Skeletal muscle cell (primary cell): ENCODE data around the gene NUDT3.
"Not testable (repeated sequence)": the region's sequence is repeated elsewhere in the genome, so short reads cannot be mapped to it uniquely, and the experiment has no call there.

Source experiments
- DNase-seq: peaks from one replicate; pipeline ENCODE4 v3.0.0-alpha.2; 2010; ENCODE audit warnings: low read depth
- H3K4me3 ChIP-seq: 2 replicates; pipeline ENCODE4 v1.5.1; 2011; ENCODE audit warnings: low read depth, mild to moderate bottlenecking, control low read depth, low read length, moderate library complexity

Gene NUDT3

DNA sequence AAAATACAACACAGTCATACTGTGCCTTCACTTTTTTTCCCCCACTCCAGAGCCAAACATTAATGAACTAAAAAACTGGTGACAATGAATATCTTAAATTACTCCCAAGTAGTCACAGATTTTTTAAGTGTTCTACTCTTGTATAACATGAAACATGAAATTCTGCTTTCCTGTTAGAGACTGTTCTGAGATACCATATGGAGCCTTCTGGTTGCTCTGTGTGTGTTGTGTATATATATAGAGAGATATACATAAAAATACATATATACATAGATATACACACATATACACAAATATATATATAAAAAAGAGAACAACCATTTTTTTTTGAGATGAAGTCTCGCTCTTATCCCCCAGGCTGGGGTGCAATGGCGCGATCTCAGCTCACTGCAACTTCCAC, 63.5 kb downstream of the NUDT3 start:
- no peak for DNase-seq

DNA sequence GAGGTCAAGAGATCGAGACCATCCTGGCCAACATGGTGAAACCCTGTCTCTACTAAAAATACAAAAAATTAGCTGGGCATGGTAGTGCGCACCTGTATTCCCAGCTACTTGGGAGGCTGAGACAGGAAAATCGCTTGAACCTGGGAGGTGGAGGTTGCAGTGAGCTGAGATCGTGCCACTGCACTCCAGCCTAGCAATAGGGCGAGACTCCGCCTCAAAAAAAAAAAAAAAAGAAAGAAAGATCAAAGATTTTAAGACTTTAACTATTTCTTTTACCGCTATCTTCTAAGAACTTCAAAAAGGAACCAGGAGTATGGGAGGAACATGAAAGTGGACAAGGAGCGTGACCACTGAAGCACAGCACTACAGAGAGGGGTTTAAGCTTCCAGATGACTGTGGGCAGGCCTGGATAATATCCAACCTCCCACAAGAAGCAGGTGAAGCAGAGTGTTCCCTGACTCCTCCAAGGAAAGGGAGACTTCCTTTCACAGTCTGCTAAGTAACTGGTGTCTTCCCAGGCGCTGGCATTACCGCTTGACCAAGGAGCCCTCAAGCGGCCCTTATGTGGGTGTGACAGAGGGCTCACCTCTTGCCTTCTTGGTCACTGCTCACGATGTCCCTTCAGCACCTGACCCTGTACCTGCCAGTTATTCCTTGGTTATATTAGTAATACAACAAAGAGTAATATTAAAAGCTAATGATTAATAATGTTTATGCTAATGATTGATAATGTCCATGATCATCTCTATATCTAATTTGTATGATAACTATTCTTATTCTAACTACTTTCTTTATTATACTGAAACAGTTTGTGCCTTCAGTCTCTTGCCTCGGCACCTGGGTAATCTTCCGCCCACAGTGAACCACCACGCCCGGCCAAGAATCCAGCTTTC, 64.9 kb downstream of the NUDT3 start:
- H3K4me3 ChIP-seq, DNase-seq: not testable (repeated sequence)

More for the DNA sequence above, 63.5 kb downstream of the NUDT3 start:
- H3K4me3 ChIP-seq = no peak overlapping the region

DNA sequence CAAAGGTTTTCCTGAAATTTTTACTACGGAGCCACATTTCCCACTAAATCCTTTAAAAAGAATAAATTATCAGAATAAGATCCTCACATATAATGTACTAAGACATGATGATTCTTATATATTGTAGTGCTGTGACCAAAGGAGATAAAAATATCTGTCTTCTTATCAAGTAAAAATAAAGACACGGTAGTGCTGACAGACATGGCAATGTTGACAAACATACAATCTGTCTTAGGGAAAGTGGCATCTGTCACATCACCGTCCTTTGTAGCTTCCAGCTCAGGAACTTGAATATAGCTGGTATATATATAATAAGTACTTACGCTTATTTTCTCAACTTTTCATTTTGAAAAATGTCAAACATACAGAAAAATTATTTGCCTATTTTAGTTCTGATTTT, 66.8 kb downstream of the NUDT3 start:
- DNase-seq = no peak
- no peak overlapping the region for H3K4me3 ChIP-seq

- no peak overlapping the region for H3K4me3 ChIP-seq
- peak; percentile 47 for DNase-seq
Observed at GRCh38 chr6:34324738-34325444, 67.6 kb downstream of the NUDT3 start.

DNA sequence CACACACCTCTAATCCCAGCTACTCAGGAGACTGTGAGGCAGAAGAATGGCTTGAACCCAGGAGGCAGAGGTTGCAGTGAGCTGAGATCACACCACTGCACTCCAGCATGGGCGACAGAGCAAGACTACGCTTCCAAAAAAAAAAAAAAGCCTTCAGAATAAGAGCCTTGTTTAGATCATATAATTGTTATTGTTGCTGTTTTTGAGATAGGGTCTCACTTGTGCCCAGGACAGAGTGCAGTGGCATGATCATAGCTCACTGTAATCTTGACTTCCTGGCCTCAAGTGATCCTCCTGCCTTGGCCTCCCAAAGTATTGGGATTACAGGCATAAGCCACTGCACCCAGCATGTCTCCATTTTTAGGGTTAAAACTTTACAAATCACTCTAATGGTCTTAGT, 68.2 kb downstream of the NUDT3 start:
- H3K4me3 ChIP-seq, DNase-seq: not testable (repeated sequence)

- H3K4me3 ChIP-seq = no peak overlapping the region
- no peak for DNase-seq
Observed at GRCh38 chr6:34323300-34323699, 69.2 kb downstream of the NUDT3 start.

GRCh38 chr6:34322732-34323131, 69.7 kb downstream of the NUDT3 start:
- H3K4me3 ChIP-seq = no peak overlapping the region
- DNase-seq = no peak

DNA sequence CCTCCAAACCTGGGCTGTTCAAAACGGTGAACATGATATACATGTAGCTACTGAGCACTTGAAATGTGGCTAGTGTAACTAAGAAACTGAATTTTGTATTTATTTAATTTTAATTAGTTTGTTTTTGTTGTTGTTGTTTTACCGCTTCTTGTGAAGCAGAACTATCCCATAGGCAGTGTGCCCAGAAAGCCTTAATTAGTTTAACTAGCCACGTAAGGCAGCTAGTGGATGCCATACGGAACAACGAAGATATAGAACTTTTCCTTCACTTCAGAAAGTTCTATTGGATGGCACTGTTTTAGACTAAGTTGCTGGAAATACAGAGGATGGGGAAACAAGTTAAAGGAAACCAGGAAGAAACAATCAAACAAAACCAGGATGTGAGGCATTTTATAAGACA, 70.6 kb downstream of the NUDT3 start:
- no peak for DNase-seq

GRCh38 chr6:34319471-34319885, 73.0 kb downstream of the NUDT3 start:
- no peak for DNase-seq
- no peak overlapping the region for H3K4me3 ChIP-seq

More for the DNA sequence above, 70.6 kb downstream of the NUDT3 start:
- H3K4me3 ChIP-seq = no peak overlapping the region

DNA sequence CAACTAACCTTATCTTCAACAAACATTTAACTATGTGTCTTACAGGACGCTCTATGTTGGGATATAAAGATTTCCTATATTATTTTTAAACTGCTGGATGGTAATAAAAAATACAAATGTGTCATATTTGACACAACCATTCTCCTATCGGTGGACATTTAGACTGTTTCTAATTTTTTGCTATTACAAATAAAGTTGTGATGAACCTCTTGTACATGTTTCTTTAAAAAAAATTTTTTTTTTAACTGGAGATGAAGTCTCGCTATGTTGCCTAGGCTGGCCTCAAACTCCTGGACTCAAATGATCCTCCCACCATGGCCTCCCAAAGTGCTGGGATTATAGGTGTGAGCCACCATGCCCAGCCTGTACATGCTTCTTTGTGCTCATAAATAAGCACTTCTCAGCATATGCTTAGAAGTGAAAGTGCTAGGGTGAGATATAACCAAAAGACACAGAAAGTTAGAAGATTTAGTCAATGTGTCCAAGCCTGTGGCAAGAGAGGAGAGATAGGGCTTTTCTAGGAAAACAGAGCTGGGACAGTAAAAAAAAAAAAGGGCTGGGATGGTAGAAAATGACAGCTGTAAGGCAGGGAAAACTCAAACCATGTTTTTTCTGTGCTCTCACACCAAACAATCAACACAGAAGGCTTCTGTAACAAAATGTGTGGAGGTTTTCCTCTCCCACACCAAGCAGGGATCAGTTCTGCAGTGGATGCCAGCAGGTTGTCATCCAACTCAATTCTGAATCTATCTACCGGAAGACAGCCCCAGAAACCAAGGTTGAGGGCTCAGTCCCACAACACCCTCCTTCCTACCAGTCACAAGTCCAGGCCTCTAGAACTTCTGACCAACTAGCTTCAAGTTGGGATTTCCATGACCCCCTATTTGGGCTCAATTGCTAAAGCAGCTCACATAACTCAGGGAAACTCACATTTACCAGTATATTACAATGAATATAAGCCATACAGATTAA, 73.7 kb downstream of the NUDT3 start:
- H3K4me3 ChIP-seq = no peak overlapping the region
- DNase-seq = no peak

DNA sequence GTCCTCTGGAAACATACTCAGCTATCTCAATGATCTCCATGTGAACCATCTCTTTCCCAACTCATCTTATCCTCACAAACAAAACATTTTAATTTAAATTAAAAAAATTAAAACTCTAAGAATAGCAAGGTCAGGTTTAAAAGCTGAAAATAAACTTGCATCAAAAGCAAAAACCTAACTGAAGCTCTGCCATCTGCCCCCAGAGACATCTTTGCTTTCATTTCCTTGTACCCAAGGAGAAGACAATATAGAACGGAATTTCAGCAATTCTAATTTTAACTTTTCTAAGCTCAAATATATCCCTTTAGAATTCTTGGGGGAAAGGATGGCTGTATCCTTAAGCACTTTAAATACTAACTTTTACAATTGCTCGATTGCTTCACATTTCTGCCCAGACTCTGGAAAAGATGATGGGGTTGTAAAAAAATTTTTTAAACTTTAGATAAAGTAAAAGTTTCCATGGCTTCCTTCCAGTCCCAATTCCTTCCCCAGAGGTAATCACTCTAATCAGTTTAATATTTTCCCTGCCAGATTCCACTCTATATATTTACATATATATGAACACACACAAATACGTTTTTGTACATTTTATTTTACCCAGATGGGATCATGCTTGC, 74.5 kb downstream of the NUDT3 start:
- DNase-seq = no peak
- H3K4me3 ChIP-seq = no peak overlapping the region

GRCh38 chr6:34317172-34317477, 75.3 kb downstream of the NUDT3 start:
- H3K4me3 ChIP-seq = no peak overlapping the region
- no peak for DNase-seq

DNA sequence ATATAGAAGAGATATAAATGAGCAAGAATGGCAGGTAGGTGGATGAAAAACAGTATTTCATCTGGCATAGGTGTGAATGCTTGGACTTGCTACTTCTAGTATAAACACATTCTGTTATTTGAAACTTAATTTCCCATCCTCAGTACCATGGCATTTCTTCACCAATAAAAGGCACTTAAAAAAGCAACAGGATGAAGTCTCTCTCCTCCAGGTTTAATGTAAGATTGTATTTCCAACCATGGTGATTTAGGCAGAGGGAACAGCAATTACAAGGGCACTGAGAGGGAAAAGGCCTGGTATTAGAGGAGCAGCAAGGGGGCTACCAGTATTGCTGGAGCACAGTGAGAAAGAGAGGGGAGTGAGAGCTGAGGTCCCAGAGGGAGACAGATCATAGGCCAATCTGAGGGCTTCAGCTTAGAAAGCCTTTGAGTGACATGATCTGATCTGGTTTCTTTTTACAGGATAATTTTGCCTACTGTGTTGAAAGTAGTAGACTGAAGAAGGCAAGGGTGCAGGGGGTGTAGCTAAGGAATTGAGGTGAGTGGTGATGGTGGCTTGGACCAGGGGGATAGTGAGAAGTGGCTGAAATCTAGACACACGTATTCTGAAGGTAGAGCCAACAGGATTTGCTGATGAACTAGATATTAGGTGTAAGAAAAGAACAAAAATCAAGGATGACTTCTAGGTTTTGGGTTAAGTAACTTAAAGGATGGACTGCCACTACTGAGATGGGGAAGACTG, 75.9 kb downstream of the NUDT3 start:
- no peak for DNase-seq
- no peak overlapping the region for H3K4me3 ChIP-seq

DNA sequence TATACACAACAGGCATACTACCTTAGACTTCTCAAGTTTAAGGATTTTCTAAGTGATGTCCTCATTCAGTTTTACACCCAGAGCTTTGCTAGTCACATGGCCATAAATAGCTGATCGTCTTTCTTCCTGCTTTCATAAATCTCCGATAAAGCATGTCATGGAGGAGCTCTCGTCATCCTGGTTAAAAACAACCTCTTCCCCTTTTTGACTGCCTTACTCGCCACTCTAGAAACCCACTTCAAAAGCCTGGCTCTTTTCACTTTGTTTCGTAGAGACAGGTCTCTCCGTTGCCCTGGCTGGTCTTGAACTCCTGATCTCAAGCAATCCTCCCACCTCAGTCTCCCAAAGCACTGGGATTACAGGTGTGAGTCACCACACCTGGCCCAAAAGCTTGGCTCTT, 76.7 kb downstream of the NUDT3 start:
- no peak for DNase-seq
- H3K4me3 ChIP-seq = no peak overlapping the region

GRCh38 chr6:34315256-34315655, 77.2 kb downstream of the NUDT3 start:
- DNase-seq = no peak
- no peak overlapping the region for H3K4me3 ChIP-seq

DNA sequence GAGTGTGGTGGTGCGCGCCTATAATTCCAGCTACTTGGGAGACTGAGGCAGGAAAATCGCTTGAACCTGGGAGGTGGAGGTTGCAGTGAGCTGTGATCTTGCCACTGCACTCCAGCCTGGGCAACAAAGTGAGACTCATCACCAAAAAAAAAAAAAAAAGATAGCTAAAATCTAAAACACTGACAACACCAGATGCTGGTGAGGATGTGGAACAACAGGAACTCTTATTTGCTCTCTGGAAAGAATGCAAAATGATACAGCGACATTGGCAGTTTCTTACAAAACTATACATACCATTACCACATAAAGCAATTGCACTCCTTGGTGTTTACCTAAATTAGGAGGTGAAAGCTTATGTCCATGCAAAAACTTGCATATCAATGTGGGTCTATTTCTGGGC, 80.2 kb downstream of the NUDT3 start:
- no peak for DNase-seq
- H3K4me3 ChIP-seq = no peak overlapping the region

DNA sequence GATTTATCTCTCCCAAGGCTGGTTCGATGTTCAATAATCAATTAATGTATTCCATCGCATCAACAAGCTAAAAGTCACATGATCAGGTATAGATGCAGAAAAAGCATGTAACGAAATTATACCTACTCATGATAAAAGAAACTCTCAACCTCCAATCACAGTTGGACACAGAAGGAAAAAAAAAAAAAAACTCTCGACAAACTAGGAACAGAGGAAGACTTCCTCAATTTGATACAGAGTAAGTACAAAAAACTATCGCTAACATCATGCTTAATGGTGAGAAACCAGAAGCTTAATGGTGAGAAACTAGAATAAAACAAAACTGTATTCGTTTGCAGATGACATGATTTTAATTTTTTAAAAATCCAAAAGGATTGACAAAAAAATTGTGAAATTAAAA, 81.7 kb downstream of the NUDT3 start:
- H3K4me3 ChIP-seq = no peak overlapping the region
- no peak for DNase-seq

GRCh38 chr6:34308483-34308882, 84.0 kb downstream of the NUDT3 start:
- H3K4me3 ChIP-seq = no peak overlapping the region
- DNase-seq = no peak
